ENCODE measurements around the gene BCL3.

GRCh38 chr19:44806291-44806690, 57.8 kb downstream of the BCL3 start:
- TF ChIP-seq POLR2A (IDR thresholded peaks at IDR 0.05; ENCODE audit: low read length) (no peak), GATA1 (IDR thresholded peaks at IDR 0.05; ENCODE audit: low read depth, low read length) (no peak)

Data from erythroblast (primary cell).